DMS79 (cell line): ENCODE results near the gene ZNF595.
"Not testable (repeated sequence)": the region's sequence is repeated elsewhere in the genome, so short reads cannot be mapped to it uniquely, and the experiment has no call there.

ENCODE experiments used
- DNase-seq: peaks from one replicate; lab custom pipeline; 2025; lab: John Stamatoyannopoulos, UW

ZNF595 gene

DNA sequence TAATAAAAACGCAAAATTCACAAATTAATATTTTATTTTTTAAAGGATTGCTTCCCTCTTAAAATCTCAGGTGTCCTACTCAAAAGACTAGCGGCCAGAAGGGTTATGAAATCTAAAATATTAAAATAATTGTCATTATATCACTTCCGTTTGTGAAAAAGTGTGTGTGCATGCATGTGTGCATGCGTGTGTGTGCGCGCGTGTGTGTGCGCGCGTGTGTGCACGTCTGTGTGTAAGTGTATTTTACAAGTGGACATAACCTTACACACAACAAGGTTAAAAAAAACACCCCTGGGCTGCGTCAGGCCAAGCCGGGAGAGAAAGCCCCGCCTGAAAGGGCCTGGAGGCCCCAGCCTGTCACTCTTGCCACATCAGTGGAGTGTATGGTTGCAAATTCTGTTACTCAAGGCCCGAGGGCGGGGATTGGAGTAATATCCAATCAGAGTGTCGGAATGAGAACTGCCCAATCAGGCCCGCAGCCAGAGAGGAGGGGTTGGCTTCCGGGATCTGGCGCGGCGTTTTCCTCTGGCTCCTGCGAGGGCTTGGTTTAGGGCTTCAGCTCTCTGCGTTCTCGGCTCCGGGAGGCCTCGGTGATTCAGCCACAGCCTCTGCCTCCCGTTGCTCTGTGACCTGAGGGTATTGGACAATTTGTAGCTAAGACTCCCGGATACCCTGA, at the start of gene ZNF595:
Gene ZNF595 (plus strand): TSS at position 518 of the 676 bp plus-strand sequence. CDS start 168 bp downstream, outside the sequence.
- not testable (repeated sequence) for DNase-seq

GRCh38 chr4:9937-10870, 42.9 kb upstream of the ZNF595 start:
- not testable (repeated sequence) for DNase-seq

DNA sequence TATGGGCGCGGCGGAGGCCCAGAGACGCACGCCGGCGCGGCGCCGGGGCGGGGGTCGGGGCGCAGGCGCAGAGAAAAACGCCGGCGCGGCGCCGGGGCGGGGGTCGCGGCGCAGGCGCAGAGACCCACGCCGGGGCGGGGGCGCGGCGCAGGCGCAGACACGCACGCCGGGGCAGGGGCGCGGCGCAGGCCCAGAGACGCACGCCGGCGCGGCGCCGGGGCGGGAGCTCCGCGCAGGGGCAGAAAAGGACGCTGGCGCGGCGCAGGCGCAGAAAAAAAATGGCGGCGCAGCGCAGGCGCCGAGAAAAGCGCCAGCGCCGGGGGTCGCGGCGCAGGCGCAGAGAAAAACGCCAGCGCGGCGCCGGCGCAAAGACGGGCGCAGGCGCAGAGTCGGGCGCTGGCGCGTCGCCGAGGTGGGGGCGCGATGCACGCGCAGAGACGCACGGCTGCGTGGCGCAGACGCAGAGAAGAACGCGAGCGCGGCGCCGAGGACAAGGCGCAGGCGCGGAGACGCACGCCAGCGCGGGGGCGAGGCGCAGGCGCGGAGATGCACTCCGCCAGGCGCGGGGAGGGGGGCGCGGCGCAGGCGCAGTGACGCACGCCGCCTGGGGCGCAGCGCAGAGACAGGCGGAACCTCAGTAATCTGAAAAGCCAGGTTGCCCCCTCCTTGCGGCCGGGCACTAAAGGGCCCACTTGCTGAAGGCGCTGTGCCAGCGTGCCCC, 41.9 kb upstream of the ZNF595 start:
- DNase-seq: not testable (repeated sequence)

DNA sequence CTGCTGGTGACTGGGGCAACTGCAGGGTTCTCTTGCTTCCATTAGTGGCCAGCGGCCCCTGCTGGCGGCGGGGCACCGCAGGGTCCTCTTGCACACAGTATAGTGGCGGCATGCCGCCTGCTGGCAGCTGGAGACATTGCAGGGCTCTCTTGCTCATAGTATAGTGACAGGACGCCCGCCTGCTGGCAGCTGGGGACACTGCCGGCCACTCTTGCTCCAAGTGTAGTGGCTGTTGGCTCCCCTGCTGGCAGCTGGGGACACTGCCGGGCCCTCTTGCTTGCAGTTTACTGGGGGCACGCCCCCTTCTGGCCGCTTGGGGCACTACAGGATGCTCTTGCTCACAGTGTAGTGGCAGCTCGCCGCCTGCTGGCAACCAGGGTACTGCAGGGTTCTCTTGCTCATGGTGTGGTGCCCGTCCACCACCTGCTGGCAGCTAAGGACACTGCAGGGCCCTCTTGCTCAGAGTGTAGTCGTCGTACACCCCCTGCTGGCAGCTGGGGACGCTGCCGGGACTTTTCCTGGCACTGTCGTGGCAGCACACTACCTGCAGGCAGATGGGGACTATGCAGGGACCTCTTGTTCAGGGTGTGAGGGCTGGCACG, 41.2 kb upstream of the ZNF595 start:
- DNase-seq: not testable (repeated sequence)

- DNase-seq: not testable (repeated sequence)
Measured at GRCh38 chr4:18128-18527, 35.0 kb upstream of the ZNF595 start.

DNA sequence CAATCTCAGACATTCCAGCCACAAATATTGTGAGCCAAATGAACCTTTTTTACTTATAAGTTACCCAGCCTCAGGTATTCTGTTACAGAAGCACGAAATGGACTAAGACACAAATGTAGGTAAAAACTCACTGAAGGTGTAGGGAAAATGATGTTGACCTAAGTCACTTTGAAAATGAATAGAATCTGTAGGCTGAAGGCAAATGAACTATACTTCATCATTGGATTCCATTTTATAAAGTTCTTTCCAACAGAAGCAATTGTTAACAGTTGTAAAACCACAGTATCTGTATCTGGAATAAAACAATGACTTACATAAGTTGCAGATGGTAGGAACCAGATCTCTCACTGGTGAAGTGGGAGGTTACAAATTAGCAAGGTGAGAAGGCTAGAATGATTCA, 34.5 kb upstream of the ZNF595 start:
- not testable (repeated sequence) for DNase-seq

- not testable (repeated sequence) for DNase-seq
Measured at GRCh38 chr4:22882-23281, 30.2 kb upstream of the ZNF595 start.

DNA sequence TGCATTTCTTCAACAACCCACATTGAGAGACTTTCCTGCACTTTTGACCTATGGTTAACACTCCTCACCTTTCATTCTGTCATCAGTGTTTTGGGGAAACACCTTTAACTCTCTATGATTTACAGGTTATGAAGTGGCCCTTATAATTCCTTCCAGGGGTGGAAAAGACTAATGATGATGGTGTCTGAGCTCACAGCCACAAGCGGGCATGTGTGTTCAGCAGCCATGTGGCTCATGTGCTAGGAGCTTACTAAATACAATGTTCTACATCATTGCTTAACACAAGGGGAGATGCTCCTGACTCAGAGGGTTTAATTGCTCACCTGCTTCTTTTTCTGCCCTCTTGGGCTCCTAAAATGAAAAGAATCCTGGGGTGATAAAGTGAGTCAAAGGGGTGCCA, 28.8 kb upstream of the ZNF595 start:
- DNase-seq: not testable (repeated sequence)

GRCh38 chr4:27501-27900, 25.6 kb upstream of the ZNF595 start:
- not testable (repeated sequence) for DNase-seq

GRCh38 chr4:28767-29542, 24.2 kb upstream of the ZNF595 start:
- not testable (repeated sequence) for DNase-seq

DNA sequence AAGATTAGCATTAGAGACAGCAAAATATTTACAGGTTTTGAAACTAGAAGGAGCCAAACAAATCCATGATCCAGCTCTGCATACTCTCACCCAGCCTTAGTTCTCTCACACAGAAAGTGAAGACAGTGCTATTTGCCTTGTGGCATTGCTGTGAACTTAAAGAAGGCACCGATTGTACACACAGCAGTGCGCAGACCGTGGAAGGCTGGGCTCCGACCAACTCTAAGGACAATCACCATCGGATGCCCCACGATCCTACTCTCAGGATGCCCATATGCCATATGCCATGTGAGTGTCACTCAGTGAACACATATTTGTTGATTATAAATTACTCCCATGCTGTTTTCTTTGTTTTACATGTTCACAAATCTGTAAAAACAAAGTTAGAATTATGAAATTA, 19.8 kb upstream of the ZNF595 start:
- DNase-seq: not testable (repeated sequence)

DNA sequence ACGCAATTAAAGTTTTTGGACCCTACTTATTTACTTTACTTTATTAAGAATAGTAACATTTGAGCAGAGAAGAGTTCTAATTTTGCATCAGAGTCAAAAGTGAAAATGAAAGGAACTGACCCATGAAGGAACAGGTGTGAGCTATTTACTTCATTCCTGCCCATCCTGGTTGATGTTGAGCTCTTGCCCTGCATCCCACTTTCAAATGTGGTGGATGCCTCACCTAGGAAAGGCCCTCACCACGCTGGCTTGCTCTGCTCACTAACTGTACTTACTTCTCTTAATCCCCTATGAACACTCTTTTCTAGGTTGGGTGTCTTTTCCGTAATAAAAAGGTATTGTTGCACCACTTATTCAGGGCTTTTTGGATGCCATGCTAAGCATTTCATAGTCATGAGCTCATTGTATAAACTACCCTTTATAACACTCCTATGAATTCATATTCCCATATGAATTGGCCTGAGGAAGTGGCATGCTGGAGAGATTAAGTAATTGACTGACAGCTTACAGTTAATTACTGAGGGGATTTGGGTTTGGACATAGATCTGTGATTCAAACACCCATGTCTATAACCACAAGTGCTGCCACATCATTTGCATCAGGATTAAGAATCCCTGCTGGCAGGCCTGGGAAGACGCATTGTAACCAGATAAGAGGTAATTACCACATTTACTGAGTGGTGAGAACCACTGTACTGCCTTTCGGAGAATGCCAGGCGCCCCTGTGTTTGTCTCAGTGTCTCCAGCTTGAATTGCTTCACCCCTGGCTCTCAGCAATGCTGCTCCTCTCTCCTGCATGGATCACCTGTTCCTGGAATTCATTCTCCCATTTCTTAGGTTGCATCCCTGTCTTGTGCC, 16.3 kb upstream of the ZNF595 start:
- DNase-seq: not testable (repeated sequence)

DNA sequence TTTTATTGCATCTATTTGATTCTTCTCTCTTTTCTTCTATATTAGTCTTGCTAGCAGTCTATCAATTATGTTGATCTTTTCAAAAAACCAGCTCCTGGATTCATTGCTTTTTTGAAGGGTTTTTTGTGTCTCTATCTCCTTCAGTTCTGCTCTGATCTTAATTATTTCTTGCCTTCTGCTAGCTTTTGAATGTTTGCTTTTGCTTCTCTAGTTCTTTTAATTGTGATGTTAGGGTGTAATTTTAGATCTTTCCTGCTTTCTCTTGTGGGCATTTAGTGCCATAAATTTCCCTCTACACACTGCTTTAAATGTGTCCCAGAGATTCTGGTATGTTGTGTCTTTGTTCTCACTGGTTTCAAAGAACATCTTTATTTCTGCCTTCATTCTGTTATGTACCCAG, 14.9 kb upstream of the ZNF595 start:
- DNase-seq: not testable (repeated sequence)

- not testable (repeated sequence) for DNase-seq
Measured at GRCh38 chr4:43375-43774, 9.7 kb upstream of the ZNF595 start.

- DNase-seq: not testable (repeated sequence)
Measured at GRCh38 chr4:51253-51652, 1.9 kb upstream of the ZNF595 start.

DNA sequence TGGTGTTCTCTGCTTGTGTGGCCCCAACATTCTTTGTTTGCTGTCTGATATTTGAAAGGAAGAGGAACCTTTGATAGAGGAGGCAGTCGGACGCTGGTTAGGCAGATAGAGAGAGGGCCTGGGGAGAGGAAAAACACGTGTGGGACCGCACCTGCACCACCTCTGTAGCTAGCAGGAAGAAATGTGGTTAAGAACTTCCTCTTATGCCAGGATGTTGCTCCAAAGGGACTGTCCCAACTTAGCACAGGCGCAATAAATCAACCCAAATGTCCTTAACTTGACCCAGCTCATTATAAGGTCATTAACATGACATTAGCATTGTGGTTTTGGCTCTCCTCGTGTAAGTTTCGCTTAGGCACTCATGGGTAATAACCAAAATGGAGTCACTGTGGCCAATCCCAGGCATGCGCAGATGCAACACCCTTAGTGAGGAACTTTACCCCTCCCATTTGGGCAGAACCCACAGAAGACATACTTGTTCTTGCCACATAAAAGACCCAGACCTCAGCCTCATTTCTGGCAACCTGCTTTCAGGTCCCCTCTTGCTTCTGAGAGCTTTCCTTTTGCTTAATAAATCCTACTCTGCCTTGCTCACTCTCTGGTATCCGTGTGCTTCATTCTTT, 1.4 kb upstream of the ZNF595 start:
- not testable (repeated sequence) for DNase-seq

DNA sequence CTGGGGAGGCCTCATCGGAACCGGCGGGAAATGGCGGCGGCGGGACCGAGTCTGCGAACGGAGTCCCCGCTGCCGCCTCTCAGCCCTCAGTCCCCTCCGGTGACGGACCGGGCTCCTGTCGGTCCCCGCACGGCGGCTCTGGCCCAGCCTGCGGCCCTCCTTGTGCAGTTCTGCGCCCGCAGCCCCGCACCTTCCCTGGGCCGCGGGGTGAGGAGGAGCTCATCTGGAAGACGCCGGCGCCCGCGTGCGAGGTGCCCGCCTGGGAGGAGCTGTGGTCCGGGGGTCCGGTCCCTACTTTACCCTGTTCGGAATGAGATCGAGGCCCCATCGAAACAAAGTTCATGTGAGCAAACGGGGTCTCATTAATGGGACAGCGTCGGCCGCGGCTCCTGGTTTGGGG, 400 bp downstream of the ZNF595 start:
- not testable (repeated sequence) for DNase-seq

DNA sequence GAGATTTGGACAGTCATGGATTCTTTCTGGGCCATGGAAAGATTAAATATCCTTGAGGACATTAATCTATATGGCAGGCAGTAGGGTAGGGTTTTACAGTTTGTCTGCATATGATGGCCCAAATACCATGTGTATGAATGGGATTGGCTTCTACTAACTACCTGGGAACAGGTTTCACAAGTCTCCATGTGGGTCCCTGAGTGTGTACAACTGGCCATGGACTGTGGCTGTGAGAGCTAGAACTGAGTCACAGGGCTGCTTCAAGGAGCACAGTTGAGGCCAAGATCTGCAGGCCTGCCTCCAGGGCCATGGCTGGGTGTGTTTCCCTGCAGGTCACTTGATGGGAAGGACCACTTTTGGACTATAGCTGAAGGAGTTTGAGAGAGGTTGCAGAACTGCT, 11.6 kb downstream of the ZNF595 start:
- not testable (repeated sequence) for DNase-seq

GRCh38 chr4:71830-72229, 18.7 kb downstream of the ZNF595 start:
- DNase-seq: no peak

DNA sequence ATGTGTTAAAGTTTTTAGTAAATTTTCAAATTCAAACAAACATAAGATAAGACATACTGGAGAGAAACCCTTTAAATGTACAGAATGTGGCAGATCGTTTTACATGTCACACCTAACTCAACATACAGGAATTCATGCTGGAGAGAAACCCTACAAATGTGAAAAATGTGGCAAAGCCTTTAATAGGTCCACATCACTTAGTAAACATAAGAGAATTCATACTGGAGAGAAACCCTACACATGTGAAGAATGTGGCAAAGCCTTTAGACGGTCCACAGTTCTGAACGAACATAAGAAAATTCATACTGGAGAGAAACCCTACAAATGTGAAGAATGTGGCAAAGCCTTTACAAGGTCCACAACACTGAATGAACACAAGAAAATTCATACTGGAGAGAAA, 32.8 kb downstream of the ZNF595 start:
- no peak for DNase-seq
